CD14-positive monocyte (primary cell): ENCODE data around the gene CYREN. TPM values are rescaled to one million over a fixed set of nuclear protein-coding genes. Genes with fewer than 3 reads are reported as not detected.

ENCODE experiments used
- DNase-seq, 3 donors: peaks; one replicate each; pipeline ENCODE4 v3.0.0-alpha.2; 2011 to 2022
- H2AFZ ChIP-seq: 2 replicates; pipeline ENCODE4 v1.6.0; 2012; ENCODE audit warnings: mild to moderate bottlenecking, low read depth, low read length, inconsistent platforms; ENCODE audit not compliant: insufficient read depth, poor library complexity, severe bottlenecking
- H3K27ac ChIP-seq, 2 donors: 1 replicate in 1 of 2; 2 replicates in 1 of 2; pipeline ENCODE4 v1.5.1; 2012 to 2013; ENCODE audit warnings: low read length in 2 of 2, control low read depth in 1 of 2, inconsistent platforms in 1 of 2, low read depth in 1 of 2, mild to moderate bottlenecking in 1 of 2
- H3K27me3 ChIP-seq, 2 donors: one replicate each; pipeline versions ENCODE4 v1.6.0 to v1.6.1; 2011 to 2013; ENCODE audit warnings: low read length in 2 of 2; ENCODE audit not compliant: control insufficient read depth in 2 of 2, insufficient read depth in 2 of 2
- H3K36me3 ChIP-seq, 2 donors: replicated peaks in 1 of 2; 1 replicate in 1 of 2; 2 replicates in 1 of 2; pipeline versions ENCODE4 v1.5.1 to v1.6.1; 2012 to 2013; ENCODE audit warnings: low read length in 2 of 2, control low read depth in 1 of 2, inconsistent platforms in 1 of 2, mild to moderate bottlenecking in 1 of 2; ENCODE audit not compliant: insufficient read depth in 2 of 2, control insufficient read depth in 1 of 2
- H3K4me1 ChIP-seq, 2 donors: 1 replicate in 1 of 2; 2 replicates in 1 of 2; pipeline versions ENCODE4 v1.5.1 to v1.6.1; 2012 to 2013; ENCODE audit warnings: low read length in 2 of 2, control low read depth in 1 of 2, inconsistent platforms in 1 of 2, mild to moderate bottlenecking in 1 of 2, moderate library complexity in 1 of 2; ENCODE audit not compliant: insufficient read depth in 2 of 2, control insufficient read depth in 1 of 2
- H3K4me2 ChIP-seq: replicated peaks from 2 replicates; pipeline ENCODE3; 2012; ENCODE audit warnings: low read length, moderate library complexity, mild to moderate bottlenecking; ENCODE audit not compliant: poor library complexity, severe bottlenecking; ENCODE audit errors: extremely low read depth
- H3K4me3 ChIP-seq, 3 experiments: fragments of 200-600 bp in 1 of 3; sonication (generic) in 1 of 3; replicated peaks in 1 of 3; 1 replicate in 2 of 3; 2 replicates in 1 of 3; pipeline ENCODE4 v1.5.1; 2011 to 2013; ENCODE audit warnings: low read length in 3 of 3, mild to moderate bottlenecking in 3 of 3, control low read depth in 2 of 3, low read depth in 2 of 3, inconsistent platforms in 1 of 3, moderate library complexity in 1 of 3
- H3K79me2 ChIP-seq: 2 replicates; pipeline ENCODE4 v1.6.0; 2012; ENCODE audit warnings: mild to moderate bottlenecking, control low read depth, inconsistent platforms, low read length, moderate library complexity; ENCODE audit not compliant: insufficient read depth
- H3K9ac ChIP-seq: 2 replicates; pipeline ENCODE4 v1.6.0; 2017; ENCODE audit warnings: low read length, mild to moderate bottlenecking; ENCODE audit not compliant: insufficient read depth, poor library complexity, severe bottlenecking
- H3K9me3 ChIP-seq, 2 donors: replicated peaks in 1 of 2; 1 replicate in 1 of 2; 2 replicates in 1 of 2; pipeline versions ENCODE4 v1.5.1 to v1.6.1; 2012 to 2013; ENCODE audit warnings: low read length in 2 of 2, control low read depth in 1 of 2; ENCODE audit not compliant: control insufficient read depth in 1 of 2, insufficient read depth in 1 of 2
- H4K20me1 ChIP-seq: 2 replicates; pipeline ENCODE4 v1.6.0; 2012; ENCODE audit warnings: mild to moderate bottlenecking, low read length, control low read depth, moderate library complexity; ENCODE audit not compliant: insufficient read depth
- H3K27ac Mint-ChIP-seq, 7 donors: one replicate each; pipeline ENCODE4 v1.8.0; 2020; ENCODE audit warnings: mild to moderate bottlenecking in 7 of 7, mixed read lengths in 7 of 7, moderate library complexity in 6 of 7, inconsistent platforms in 2 of 7
- H3K27me3 Mint-ChIP-seq, 3 donors: one replicate each; pipeline ENCODE4 v1.8.0; 2021 to 2022; ENCODE audit warnings: low read depth in 3 of 3, mild to moderate bottlenecking in 3 of 3, mixed read lengths in 3 of 3, moderate library complexity in 3 of 3, inconsistent platforms in 1 of 3
- H3K36me3 Mint-ChIP-seq, 2 donors: one replicate each; pipeline ENCODE4 v1.8.0; 2020; ENCODE audit warnings: mixed read lengths in 2 of 2, inconsistent platforms in 1 of 2, mild to moderate bottlenecking in 1 of 2
- H3K4me1 Mint-ChIP-seq: one replicate; pipeline ENCODE4 v1.8.0; 2020; ENCODE audit warnings: mild to moderate bottlenecking, mixed read lengths
- H3K4me3 Mint-ChIP-seq, 2 donors: one replicate each; pipeline ENCODE4 v1.8.0; 2020; ENCODE audit warnings: mild to moderate bottlenecking in 2 of 2, mixed read lengths in 2 of 2, moderate library complexity in 1 of 2
- H3K9me3 Mint-ChIP-seq, 7 donors: one replicate each; pipeline ENCODE4 v1.8.0; 2020 to 2022; ENCODE audit warnings: mixed read lengths in 7 of 7, mild to moderate bottlenecking in 6 of 7, moderate library complexity in 6 of 7, inconsistent platforms in 2 of 7
- CTCF ChIP-seq: fragments of 200-600 bp; IDR thresholded peaks from one replicate; pipeline ENCODE4 v1.8.0; 2022; ENCODE audit warnings: antibody characterized with exemption, mild to moderate bottlenecking
- WGBS: methylation state at CpG from one replicate; pipeline ENCODE4 v1.1.5; 2013; ENCODE audit warnings: missing lambda C conversion rate; ENCODE audit not compliant: insufficient coverage; 5-methylcytosine and 5-hydroxymethylcytosine counted together
- intact Hi-C, 2 donors: fragments of 100-400 bp; cut with micrococcal nuclease; formaldehyde crosslinking; loops; one replicate each; pipeline versions ENCODE4 v1.15.0 to v1.15.1; 2023
- polyA plus RNA-seq, 3 donors: library from polyadenylated mRNA; depleted of rRNA in 1 of 3; unstranded in 2 of 3; stranded (reverse) in 1 of 3; fragments of 300-500 nt in 2 of 3; fragments of >200 nt in 1 of 3; fragmentation: Illumina TruSeq in 2 of 3; gene quantifications; 1 replicate in 2 of 3; 2 replicates in 1 of 3; pipeline ENCODE4 v1.2.3, GENCODE V29; 2012 to 2021

The CYREN gene
- polyA plus RNA-seq, 3 donors, result 20.6 to 47.4 (median 40.1) TPM

DNA sequence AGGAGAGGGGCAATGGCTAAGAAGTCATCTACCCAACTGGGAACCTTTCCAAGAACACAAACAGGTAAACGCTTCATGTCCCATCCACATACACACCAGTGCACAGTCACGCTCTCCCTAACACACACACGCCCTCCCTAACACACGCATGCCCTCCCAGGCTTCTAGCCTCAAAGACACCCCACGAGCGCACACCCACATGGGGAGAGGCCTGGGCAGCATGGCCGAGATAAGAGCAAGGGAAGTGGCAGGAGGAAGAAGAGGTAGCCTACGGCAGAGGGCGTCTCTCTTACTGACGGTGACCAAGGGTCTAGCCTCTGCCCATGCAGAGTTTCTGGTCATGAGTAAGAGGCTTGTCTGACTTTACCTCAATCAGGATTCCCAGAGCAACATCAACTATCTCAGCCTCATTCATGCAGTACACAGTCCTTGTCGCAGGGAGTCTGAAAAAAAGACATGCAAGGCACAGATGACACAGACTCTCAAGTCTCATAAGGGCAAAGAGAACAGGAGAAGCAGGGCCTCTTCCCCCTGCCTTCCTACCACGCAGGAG, 3.1 kb downstream of the CYREN start:
- intact Hi-C loops, result loop anchor here in 1 of 2 donors (5.0 to 10.0 kb wide), 2 partner anchors 53 to 180 kb away; partner anchors contain the start of gene AGBL3
- peaks cover 65% of the 10 kb centered on the region for H3K4me1 Mint-ChIP-seq
- H3K27ac ChIP-seq, result peak overlapping the region; percentile 61 to 87

More for the DNA sequence above, 3.1 kb downstream of the CYREN start:
- Histone ChIP-seq H3K4me3 (peak overlapping the region in 1 of 3 experiments; percentile 42), H3K9ac (peak overlapping the region; percentile 48), H3K9me3 (no peaks in the 10 kb centered on the region), H3K4me1 (peaks cover 51 to 74% of the 10 kb centered on the region in 2 donors), H2AFZ (no peak overlapping the region), H3K4me2 (peak overlapping the region; percentile 93), H3K36me3 (peaks cover 33 to 42% of the 10 kb centered on the region in 2 donors), H3K27me3 (no peaks in the 10 kb centered on the region), H3K79me2 (peaks cover 62% of the 10 kb centered on the region), H4K20me1 (peaks cover 43% of the 10 kb centered on the region)
- peak overlapping the region in 1 of 2 donors; percentile 90 for H3K4me3 Mint-ChIP-seq
- TF ChIP-seq CTCF, result no peak
- peaks cover 0 to 2% (median 1%) of the 10 kb centered on the region in 3 donors for H3K27me3 Mint-ChIP-seq
- H3K27ac Mint-ChIP-seq, result peak overlapping the region; percentile 53 to 98 (median 88)
- peaks cover 0 to 4% (median 1%) of the 10 kb centered on the region in 7 donors for H3K9me3 Mint-ChIP-seq
- 67% methylated on average over 6 of the region's 12 CpGs for WGBS
- H3K36me3 Mint-ChIP-seq, result peaks cover 54 to 55% of the 10 kb centered on the region in 2 donors
- peak in 2 of 3 donors; percentile 35 to 48 for DNase-seq
